WERI-Rb-1 (cell line): ENCODE measurements around the gene DDC.

Experiments
- DNase-seq: peaks from one replicate; pipeline ENCODE4 v3.0.0-alpha.2; 2020
- H3K27ac ChIP-seq: fragments of 250-450 bp; sonication (Bioruptor Pico); 2 replicates; pipeline ENCODE4 v1.5.1; 2020; ENCODE audit warnings: mild to moderate bottlenecking, moderate library complexity
- H3K27me3 ChIP-seq: fragments of 250-450 bp; sonication (Bioruptor Pico); 2 replicates; pipeline ENCODE4 v1.5.1; 2021; ENCODE audit warnings: mild to moderate bottlenecking, low read depth, moderate library complexity; ENCODE audit not compliant: insufficient read depth, severe bottlenecking
- H3K36me3 ChIP-seq: fragments of 250-450 bp; sonication (Bioruptor Pico); 2 replicates; pipeline ENCODE4 v1.5.1; 2020; ENCODE audit warnings: mild to moderate bottlenecking, moderate library complexity
- H3K4me3 ChIP-seq: 2 replicates; pipeline ENCODE4 v1.5.1; 2011; ENCODE audit warnings: low read depth, mild to moderate bottlenecking, control low read depth, low read length
- H3K9me3 ChIP-seq: fragments of 250-450 bp; sonication (Bioruptor Pico); 2 replicates; pipeline ENCODE4 v1.5.1; 2021; ENCODE audit warnings: mild to moderate bottlenecking, moderate library complexity; ENCODE audit not compliant: severe bottlenecking
- TF ChIP-seq, protein P1 (sequence below): IDR thresholded peaks from 2 replicates; pipeline ENCODE4 v1.5.1; 2011; ENCODE audit warnings: low read depth, mild to moderate bottlenecking, control low read depth, inconsistent platforms, low read length

Gene DDC

DNA sequence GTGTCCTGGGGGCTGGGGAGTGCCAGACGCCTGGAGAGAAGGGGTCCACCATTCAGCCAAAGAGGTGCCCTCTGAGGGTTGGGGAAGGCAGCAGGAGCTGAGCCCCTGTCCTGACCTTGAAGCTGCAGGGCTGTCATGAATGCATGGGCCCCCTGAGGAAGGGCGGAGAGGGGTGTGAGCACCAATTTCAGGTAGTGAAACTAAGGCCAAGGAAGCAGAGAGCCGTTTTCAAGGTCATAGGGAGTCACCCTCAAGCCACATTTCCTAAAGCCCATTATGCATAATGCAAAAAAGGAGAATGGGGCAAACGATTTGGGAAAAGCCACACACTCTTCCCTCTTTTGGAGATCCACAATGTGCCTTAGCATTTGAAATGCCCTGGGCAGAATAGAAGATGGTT lies 152.2 kb downstream of the DDC start:
- H3K27ac ChIP-seq: no peak overlapping the region
- no peak for DNase-seq

DNA sequence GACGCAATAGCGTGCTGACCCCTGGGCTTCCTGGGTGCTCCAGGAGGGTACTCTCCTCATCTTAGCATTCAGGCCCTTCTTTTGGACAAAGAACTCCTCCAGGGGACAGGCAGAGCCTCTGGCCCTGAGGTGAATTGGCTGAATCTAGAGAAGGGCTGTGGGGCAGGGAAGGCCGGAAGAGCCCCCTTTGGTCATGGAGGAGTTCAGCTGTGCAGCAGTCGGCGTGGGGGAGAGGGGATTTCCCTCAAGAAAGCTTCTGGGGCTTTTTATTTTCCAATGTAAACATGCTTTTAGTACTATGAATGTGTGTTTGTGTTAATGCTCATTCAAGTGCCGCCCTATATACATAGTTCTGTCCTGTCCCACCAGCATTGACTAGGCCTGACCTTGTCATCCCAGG lies 153.9 kb downstream of the DDC start:
- Histone ChIP-seq H3K27me3 (no peaks in the 10 kb centered on the region), H3K27ac (no peak overlapping the region), H3K4me3 (no peak overlapping the region), H3K36me3 (no peaks in the 10 kb centered on the region), H3K9me3 (no peaks in the 10 kb centered on the region)
- TF ChIP-seq, protein P1, sequence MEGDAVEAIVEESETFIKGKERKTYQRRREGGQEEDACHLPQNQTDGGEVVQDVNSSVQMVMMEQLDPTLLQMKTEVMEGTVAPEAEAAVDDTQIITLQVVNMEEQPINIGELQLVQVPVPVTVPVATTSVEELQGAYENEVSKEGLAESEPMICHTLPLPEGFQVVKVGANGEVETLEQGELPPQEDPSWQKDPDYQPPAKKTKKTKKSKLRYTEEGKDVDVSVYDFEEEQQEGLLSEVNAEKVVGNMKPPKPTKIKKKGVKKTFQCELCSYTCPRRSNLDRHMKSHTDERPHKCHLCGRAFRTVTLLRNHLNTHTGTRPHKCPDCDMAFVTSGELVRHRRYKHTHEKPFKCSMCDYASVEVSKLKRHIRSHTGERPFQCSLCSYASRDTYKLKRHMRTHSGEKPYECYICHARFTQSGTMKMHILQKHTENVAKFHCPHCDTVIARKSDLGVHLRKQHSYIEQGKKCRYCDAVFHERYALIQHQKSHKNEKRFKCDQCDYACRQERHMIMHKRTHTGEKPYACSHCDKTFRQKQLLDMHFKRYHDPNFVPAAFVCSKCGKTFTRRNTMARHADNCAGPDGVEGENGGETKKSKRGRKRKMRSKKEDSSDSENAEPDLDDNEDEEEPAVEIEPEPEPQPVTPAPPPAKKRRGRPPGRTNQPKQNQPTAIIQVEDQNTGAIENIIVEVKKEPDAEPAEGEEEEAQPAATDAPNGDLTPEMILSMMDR: no peak
- no peak for DNase-seq

More for the DNA sequence above, 152.2 kb downstream of the DDC start:
- H3K9me3 ChIP-seq: no peaks in the 10 kb centered on the region
- TF ChIP-seq, protein P1: no peak
- no peaks in the 10 kb centered on the region for H3K27me3 ChIP-seq
- no peaks in the 10 kb centered on the region for H3K36me3 ChIP-seq
- H3K4me3 ChIP-seq: no peak overlapping the region

DNA sequence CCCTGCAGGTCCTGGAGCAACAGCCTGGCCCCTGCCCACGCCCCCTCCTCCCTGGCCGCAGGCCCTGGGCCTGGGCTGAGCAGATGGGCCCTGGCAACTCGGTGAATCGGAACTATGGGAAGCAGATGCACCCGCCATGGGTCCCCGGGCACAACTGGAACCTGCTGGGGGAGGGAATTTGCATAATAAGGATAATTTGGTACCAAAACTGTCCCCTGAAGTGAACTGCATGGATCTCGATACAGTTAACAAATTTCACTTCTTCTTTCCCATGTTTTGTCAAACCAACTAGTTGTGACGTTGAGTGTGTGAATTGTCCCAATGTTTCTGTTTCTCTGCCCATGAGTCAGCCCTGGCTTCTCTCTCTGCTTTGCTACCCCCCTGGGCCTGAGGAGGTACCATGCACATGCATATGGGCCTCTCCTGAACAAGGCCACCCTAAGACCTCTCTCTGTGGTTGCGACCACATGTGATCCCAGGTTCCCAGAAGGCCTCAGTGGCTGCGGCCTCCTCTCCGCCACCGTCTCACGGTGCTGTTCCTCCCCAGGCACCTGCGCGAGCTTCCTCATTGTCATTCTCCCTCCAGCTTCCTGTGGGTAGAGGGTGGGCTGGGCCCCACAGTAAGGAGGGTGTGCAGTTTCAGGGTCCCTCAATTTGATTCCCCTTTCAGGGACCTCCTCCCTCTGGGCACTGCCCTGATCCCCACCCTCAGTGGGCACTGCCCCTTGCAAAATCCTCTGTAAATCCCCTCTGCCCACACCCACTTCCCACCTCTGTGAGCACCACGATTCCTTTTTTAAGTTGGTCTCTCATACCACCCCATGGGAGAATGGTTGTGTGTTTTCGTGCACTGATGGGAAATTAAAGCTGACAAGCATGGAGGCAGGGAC lies 155.1 kb downstream of the DDC start:
- Histone ChIP-seq H3K27me3 (no peaks in the 10 kb centered on the region), H3K36me3 (no peaks in the 10 kb centered on the region), H3K9me3 (no peaks in the 10 kb centered on the region), H3K27ac (no peak overlapping the region), H3K4me3 (no peak overlapping the region)
- TF ChIP-seq, protein P1: no peak
- DNase-seq: no peak
